Liver (tissue), 3 donors: ENCODE results near the gene SDHAF4.

Source experiments
- EGR1 ChIP-seq, 2 donors: IDR thresholded peaks; 2 replicates each; pipeline ENCODE4 v1.6.1; 2016 to 2018; ENCODE audit warnings: antibody characterized with exemption in 2 of 2, low read depth in 2 of 2
- GABPA ChIP-seq, 2 donors: IDR thresholded peaks in 1 of 2; conservative IDR thresholded peaks in 1 of 2; 2 replicates each; pipeline ENCODE4 v1.6.1; 2016; ENCODE audit warnings: antibody characterized with exemption in 2 of 2, mild to moderate bottlenecking in 1 of 2, moderate library complexity in 1 of 2
- HNF4G ChIP-seq: IDR thresholded peaks from 2 replicates; pipeline ENCODE4 v1.6.1; 2016; ENCODE audit warnings: antibody characterized with exemption
- JUND ChIP-seq, 2 donors: IDR thresholded peaks; 2 replicates each; pipeline ENCODE4 v1.6.1; 2016; ENCODE audit warnings: antibody characterized with exemption in 2 of 2
- RAD21 ChIP-seq, 2 donors: IDR thresholded peaks; 2 replicates each; pipeline ENCODE4 v1.6.1; 2016; ENCODE audit warnings: antibody characterized with exemption in 2 of 2, mild to moderate bottlenecking in 2 of 2
- RXRA ChIP-seq, 2 donors: IDR thresholded peaks; 2 replicates each; pipeline ENCODE4 v1.6.1; 2017 to 2018; ENCODE audit warnings: antibody characterized with exemption in 2 of 2, mild to moderate bottlenecking in 1 of 2
- TAF1 ChIP-seq: conservative IDR thresholded peaks from 2 replicates; pipeline ENCODE4 v1.6.1; 2016; ENCODE audit warnings: antibody characterized with exemption, mild to moderate bottlenecking
- YY1 ChIP-seq: IDR thresholded peaks from 2 replicates; pipeline ENCODE4 v1.6.1; 2016; ENCODE audit warnings: antibody characterized with exemption, mild to moderate bottlenecking
- TF ChIP-seq, protein P1 (sequence below): fragments of 150-350 bp; IDR thresholded peaks from 2 replicates; pipeline ENCODE4 v1.5.1; 2017; ENCODE audit warnings: improper control_type of control experiment, low read depth, low read length; ENCODE audit not compliant: missing input control
- TF ChIP-seq, protein P2 (sequence below): IDR thresholded peaks from 2 replicates; pipeline ENCODE4 v1.6.1; 2016; ENCODE audit warnings: antibody characterized with exemption
- TF ChIP-seq, protein P3 (sequence below): IDR thresholded peaks from 2 replicates; pipeline ENCODE4 v1.6.1; 2016; ENCODE audit warnings: antibody characterized with exemption
- TF ChIP-seq, protein P4 (sequence below): IDR thresholded peaks from 2 replicates; pipeline ENCODE4 v1.6.1; 2016; ENCODE audit warnings: antibody characterized with exemption, mild to moderate bottlenecking
- TF ChIP-seq, protein P5 (sequence below): IDR thresholded peaks from 2 replicates; pipeline ENCODE4 v1.6.1; 2016; ENCODE audit warnings: antibody characterized with exemption
- donor health status: healthy.
- donor health status: healthy.

DNA sequence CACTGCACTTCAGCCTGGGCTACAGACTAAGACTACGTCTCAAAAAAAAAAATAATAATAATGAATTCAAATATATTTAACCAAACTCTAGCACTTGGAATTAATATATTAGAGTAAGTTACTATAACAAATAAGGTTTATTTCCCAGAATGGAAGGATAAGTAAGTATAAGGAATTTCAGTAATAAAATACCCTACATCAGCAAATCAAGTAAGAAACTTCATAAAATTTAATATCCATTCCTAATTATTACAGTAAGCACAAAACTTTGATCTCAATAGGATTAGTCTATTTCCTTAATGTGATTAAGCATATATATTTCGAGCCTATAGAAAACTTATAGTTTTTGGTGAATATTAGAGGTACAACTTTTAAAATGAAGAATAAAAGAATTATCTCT is 36.7 kb upstream of the SDHAF4 start:
- TF ChIP-seq, protein P1, sequence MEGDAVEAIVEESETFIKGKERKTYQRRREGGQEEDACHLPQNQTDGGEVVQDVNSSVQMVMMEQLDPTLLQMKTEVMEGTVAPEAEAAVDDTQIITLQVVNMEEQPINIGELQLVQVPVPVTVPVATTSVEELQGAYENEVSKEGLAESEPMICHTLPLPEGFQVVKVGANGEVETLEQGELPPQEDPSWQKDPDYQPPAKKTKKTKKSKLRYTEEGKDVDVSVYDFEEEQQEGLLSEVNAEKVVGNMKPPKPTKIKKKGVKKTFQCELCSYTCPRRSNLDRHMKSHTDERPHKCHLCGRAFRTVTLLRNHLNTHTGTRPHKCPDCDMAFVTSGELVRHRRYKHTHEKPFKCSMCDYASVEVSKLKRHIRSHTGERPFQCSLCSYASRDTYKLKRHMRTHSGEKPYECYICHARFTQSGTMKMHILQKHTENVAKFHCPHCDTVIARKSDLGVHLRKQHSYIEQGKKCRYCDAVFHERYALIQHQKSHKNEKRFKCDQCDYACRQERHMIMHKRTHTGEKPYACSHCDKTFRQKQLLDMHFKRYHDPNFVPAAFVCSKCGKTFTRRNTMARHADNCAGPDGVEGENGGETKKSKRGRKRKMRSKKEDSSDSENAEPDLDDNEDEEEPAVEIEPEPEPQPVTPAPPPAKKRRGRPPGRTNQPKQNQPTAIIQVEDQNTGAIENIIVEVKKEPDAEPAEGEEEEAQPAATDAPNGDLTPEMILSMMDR = no peak
- TF ChIP-seq YY1 (no peak), TAF1 (no peak), RXRA (IDR thresholded peaks at IDR 0.05) (no peak), JUND (IDR thresholded peaks at IDR 0.05) (no peak), GABPA (IDR thresholded peaks at IDR 0.05 in 1 of 2, conservative IDR thresholded peaks at IDR 0.05 in 1 of 2) (no peak), RAD21 (IDR thresholded peaks at IDR 0.05) (no peak), EGR1 (IDR thresholded peaks at IDR 0.05; ENCODE audit: low read depth in 2 of 2) (no peak), HNF4G (no peak)
- TF ChIP-seq, protein P2, sequence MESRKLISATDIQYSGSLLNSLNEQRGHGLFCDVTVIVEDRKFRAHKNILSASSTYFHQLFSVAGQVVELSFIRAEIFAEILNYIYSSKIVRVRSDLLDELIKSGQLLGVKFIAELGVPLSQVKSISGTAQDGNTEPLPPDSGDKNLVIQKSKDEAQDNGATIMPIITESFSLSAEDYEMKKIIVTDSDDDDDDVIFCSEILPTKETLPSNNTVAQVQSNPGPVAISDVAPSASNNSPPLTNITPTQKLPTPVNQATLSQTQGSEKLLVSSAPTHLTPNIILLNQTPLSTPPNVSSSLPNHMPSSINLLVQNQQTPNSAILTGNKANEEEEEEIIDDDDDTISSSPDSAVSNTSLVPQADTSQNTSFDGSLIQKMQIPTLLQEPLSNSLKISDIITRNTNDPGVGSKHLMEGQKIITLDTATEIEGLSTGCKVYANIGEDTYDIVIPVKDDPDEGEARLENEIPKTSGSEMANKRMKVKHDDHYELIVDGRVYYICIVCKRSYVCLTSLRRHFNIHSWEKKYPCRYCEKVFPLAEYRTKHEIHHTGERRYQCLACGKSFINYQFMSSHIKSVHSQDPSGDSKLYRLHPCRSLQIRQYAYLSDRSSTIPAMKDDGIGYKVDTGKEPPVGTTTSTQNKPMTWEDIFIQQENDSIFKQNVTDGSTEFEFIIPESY = no peak
- TF ChIP-seq, protein P3, sequence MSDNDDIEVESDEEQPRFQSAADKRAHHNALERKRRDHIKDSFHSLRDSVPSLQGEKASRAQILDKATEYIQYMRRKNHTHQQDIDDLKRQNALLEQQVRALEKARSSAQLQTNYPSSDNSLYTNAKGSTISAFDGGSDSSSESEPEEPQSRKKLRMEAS = no peak
- TF ChIP-seq, protein P4, sequence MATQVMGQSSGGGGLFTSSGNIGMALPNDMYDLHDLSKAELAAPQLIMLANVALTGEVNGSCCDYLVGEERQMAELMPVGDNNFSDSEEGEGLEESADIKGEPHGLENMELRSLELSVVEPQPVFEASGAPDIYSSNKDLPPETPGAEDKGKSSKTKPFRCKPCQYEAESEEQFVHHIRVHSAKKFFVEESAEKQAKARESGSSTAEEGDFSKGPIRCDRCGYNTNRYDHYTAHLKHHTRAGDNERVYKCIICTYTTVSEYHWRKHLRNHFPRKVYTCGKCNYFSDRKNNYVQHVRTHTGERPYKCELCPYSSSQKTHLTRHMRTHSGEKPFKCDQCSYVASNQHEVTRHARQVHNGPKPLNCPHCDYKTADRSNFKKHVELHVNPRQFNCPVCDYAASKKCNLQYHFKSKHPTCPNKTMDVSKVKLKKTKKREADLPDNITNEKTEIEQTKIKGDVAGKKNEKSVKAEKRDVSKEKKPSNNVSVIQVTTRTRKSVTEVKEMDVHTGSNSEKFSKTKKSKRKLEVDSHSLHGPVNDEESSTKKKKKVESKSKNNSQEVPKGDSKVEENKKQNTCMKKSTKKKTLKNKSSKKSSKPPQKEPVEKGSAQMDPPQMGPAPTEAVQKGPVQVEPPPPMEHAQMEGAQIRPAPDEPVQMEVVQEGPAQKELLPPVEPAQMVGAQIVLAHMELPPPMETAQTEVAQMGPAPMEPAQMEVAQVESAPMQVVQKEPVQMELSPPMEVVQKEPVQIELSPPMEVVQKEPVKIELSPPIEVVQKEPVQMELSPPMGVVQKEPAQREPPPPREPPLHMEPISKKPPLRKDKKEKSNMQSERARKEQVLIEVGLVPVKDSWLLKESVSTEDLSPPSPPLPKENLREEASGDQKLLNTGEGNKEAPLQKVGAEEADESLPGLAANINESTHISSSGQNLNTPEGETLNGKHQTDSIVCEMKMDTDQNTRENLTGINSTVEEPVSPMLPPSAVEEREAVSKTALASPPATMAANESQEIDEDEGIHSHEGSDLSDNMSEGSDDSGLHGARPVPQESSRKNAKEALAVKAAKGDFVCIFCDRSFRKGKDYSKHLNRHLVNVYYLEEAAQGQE = no peak
- TF ChIP-seq, protein P5, sequence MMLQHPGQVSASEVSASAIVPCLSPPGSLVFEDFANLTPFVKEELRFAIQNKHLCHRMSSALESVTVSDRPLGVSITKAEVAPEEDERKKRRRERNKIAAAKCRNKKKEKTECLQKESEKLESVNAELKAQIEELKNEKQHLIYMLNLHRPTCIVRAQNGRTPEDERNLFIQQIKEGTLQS = no peak
